HepG2 (cell line): ENCODE results near the gene ARPC5. TPM values are rescaled to one million over a fixed set of nuclear protein-coding genes. Genes with fewer than 3 reads are reported as not detected.

Source experiments
- ATAC-seq: fragments of 200-7000 bp; cut with Tn5 transposase; 3 replicates; pipeline ENCODE4 v1.9.1; 2020; ENCODE audit warnings: mild to moderate bottlenecking, moderate library complexity
- BruUV-seq: library from RNA; stranded (reverse); fragments of 400-500 nt; replicated peaks from 2 replicates; lab custom pipeline; 2021; lab: Mats Ljungman, UMichigan
- CTCF ChIA-PET: fragments of 300-600 bp; formaldehyde crosslinking; extraction: SDS; loops from one replicate; lab custom pipeline; 2021; ENCODE audit warnings: low total read pairs, inconsistent platforms, low intra/inter-chr PET ratio; lab: Yijun Ruan, JAX
- POLR2A ChIA-PET: fragments of 350-600 bp; sonication (Branson Sonifier 250); formaldehyde crosslinking; loops from one replicate; lab custom pipeline; 2020; ENCODE audit warnings: antibody characterized with exemption, inconsistent platforms; lab: Yijun Ruan, JAX
- DNase-seq: peaks from one replicate; pipeline ENCODE4 v3.0.0-alpha.2; 2015; ENCODE audit warnings: low spot score
- FAIRE-seq: peaks from 3 replicates; lab custom pipeline; 2011; peaks lifted over from hg19 to GRCh38; lab: Jason Lieb, UNC
- H2AFZ ChIP-seq: one replicate; pipeline ENCODE4 v1.6.1; 2011; ENCODE audit warnings: low read length, inconsistent platforms
- H3K27ac ChIP-seq: fragments of 300-600 bp; 3 replicates; pipeline ENCODE4 v1.8.0; 2011; ENCODE audit warnings: mixed run types, mild to moderate bottlenecking, mixed read lengths, low read length, inconsistent platforms; ENCODE audit not compliant: insufficient read depth; ENCODE audit errors: extremely low read length
- H3K27me3 ChIP-seq, 2 experiments: fragments of 200-600 bp in 1 of 2; 2 replicates in 1 of 2; 3 replicates in 1 of 2; pipeline versions ENCODE4 v1.6.0 to v1.8.0; 2011; ENCODE audit warnings: low read length in 2 of 2, mild to moderate bottlenecking in 2 of 2, moderate library complexity in 2 of 2, inconsistent platforms in 1 of 2; ENCODE audit not compliant: insufficient read depth in 2 of 2, control insufficient read depth in 1 of 2
- H3K36me3 ChIP-seq, 2 experiments: fragments of 200-600 bp in 1 of 2; replicated peaks in 1 of 2; 2 replicates in 1 of 2; 3 replicates in 1 of 2; pipeline versions ENCODE4 v1.5.1 to v1.8.0; 2011; ENCODE audit warnings: low read length in 2 of 2, inconsistent platforms in 1 of 2; ENCODE audit not compliant: insufficient read depth in 2 of 2, control insufficient read depth in 1 of 2
- H3K4me1 ChIP-seq: 2 replicates; pipeline ENCODE4 v1.5.1; 2012; ENCODE audit warnings: low read length, inconsistent platforms; ENCODE audit not compliant: insufficient read depth
- H3K4me2 ChIP-seq: 2 replicates; pipeline ENCODE4 v1.6.0; 2011; ENCODE audit warnings: low read depth, low read length, inconsistent platforms
- H3K4me3 ChIP-seq, 3 experiments: fragments of 200-600 bp in 1 of 3; sonication (generic), shearing (Covaris generic) in 1 of 3; replicated peaks in 1 of 3; 2 replicates each; pipeline ENCODE4 v1.5.1; 2011 to 2016; ENCODE audit warnings: low read length in 3 of 3, inconsistent platforms in 2 of 3, low read depth in 2 of 3, mild to moderate bottlenecking in 2 of 3, control low read depth in 1 of 3, mixed read lengths in 1 of 3; ENCODE audit not compliant: insufficient read depth in 1 of 3
- H3K79me2 ChIP-seq: one replicate; pipeline ENCODE4 v1.6.1; 2011; ENCODE audit warnings: low read length, inconsistent platforms; ENCODE audit not compliant: insufficient read depth
- H3K9ac ChIP-seq: 2 replicates; pipeline ENCODE4 v1.6.0; 2011; ENCODE audit warnings: mild to moderate bottlenecking, low read depth, low read length, inconsistent platforms; ENCODE audit not compliant: insufficient read depth
- H3K9me3 ChIP-seq: 2 replicates; pipeline ENCODE4 v1.5.1; 2012; ENCODE audit warnings: mild to moderate bottlenecking, low read length
- H4K20me1 ChIP-seq: 2 replicates; pipeline ENCODE4 v1.6.0; 2011; ENCODE audit warnings: inconsistent platforms, mild to moderate bottlenecking, low read length, moderate library complexity; ENCODE audit not compliant: insufficient read depth
- CTCF ChIP-seq: sonication (generic); formaldehyde crosslinking; IDR thresholded peaks from 2 replicates; pipeline ENCODE4 v1.5.0; 2020; ENCODE audit warnings: mild to moderate bottlenecking, missing genetic modification reagents, moderate library complexity
- ESRRA ChIP-seq: sonication (generic); formaldehyde crosslinking; IDR thresholded peaks from 2 replicates; pipeline ENCODE4 v1.5.1; 2020; ENCODE audit warnings: mild to moderate bottlenecking, low read depth, missing genetic modification reagents
- HDAC1 ChIP-seq: sonication (generic); formaldehyde crosslinking; IDR thresholded peaks from 2 replicates; pipeline ENCODE4 v1.5.1; 2020; ENCODE audit warnings: mild to moderate bottlenecking, missing genetic modification reagents
- HMGA1 ChIP-seq: sonication (generic); formaldehyde crosslinking; conservative IDR thresholded peaks from 2 replicates; pipeline ENCODE4 v1.4.0; 2020; ENCODE audit warnings: missing genetic modification reagents
- KDM4B ChIP-seq: sonication (generic); formaldehyde crosslinking; IDR thresholded peaks from 2 replicates; pipeline ENCODE4 v1.4.0; 2020; ENCODE audit warnings: missing genetic modification reagents
- LRRFIP1 ChIP-seq: sonication (generic); formaldehyde crosslinking; conservative IDR thresholded peaks from 2 replicates; pipeline ENCODE4 v1.4.0; 2020; ENCODE audit warnings: missing genetic modification reagents
- NR2F2 ChIP-seq: IDR thresholded peaks from 2 replicates; pipeline ENCODE4 v1.6.1; 2012; ENCODE audit warnings: low read depth, inconsistent platforms, borderline replicate concordance
- POLR2G ChIP-seq: fragments of 200-400 bp; formaldehyde crosslinking; IDR thresholded peaks from 2 replicates; pipeline ENCODE4 v1.6.1; 2018; ENCODE audit warnings: mild to moderate bottlenecking, low read depth, low read length, moderate library complexity
- PRDM10 ChIP-seq: sonication (generic); formaldehyde crosslinking; IDR thresholded peaks from 2 replicates; pipeline ENCODE4 v1.4.0; 2020; ENCODE audit warnings: low read depth, missing genetic modification reagents
- RXRB ChIP-seq: IDR thresholded peaks from 2 replicates; pipeline ENCODE4 v1.6.1; 2016; ENCODE audit warnings: borderline replicate concordance, missing genetic modification reagents, missing compliant biosample characterization
- STAG1 ChIP-seq: sonication (generic); formaldehyde crosslinking; IDR thresholded peaks from 2 replicates; pipeline ENCODE4 v1.4.0; 2020; ENCODE audit warnings: missing genetic modification reagents
- ZBTB3 ChIP-seq: sonication (generic); formaldehyde crosslinking; IDR thresholded peaks from 2 replicates; pipeline ENCODE4 v1.4.0; 2020; ENCODE audit warnings: low read depth, mild to moderate bottlenecking, moderate library complexity, missing genetic modification reagents, borderline replicate concordance
- ZFP90 ChIP-seq: sonication (generic); formaldehyde crosslinking; IDR thresholded peaks from 2 replicates; pipeline ENCODE4 v1.8.0; 2022; ENCODE audit warnings: missing genetic modification reagents, mild to moderate bottlenecking, inconsistent platforms, borderline replicate concordance
- ZNF207 ChIP-seq: fragments of 450-650 bp; IDR thresholded peaks from 2 replicates; pipeline ENCODE4 v1.6.1; 2016; ENCODE audit warnings: antibody characterized with exemption, borderline replicate concordance
- ZNF530 ChIP-seq: sonication (generic); formaldehyde crosslinking; IDR thresholded peaks from 2 replicates; pipeline ENCODE4 v1.5.0; 2020; ENCODE audit warnings: low read depth, mild to moderate bottlenecking, missing genetic modification reagents
- ZNF619 ChIP-seq: sonication (generic); formaldehyde crosslinking; IDR thresholded peaks from 2 replicates; pipeline ENCODE4 v1.4.0; 2020; ENCODE audit warnings: mild to moderate bottlenecking, missing genetic modification reagents
- ZNF776 ChIP-seq: sonication (generic); formaldehyde crosslinking; IDR thresholded peaks from 2 replicates; pipeline ENCODE4 v1.4.0; 2020; ENCODE audit warnings: mild to moderate bottlenecking, missing genetic modification reagents
- ZNF788 ChIP-seq: sonication (generic); formaldehyde crosslinking; IDR thresholded peaks from 2 replicates; pipeline ENCODE4 v1.5.0; 2020; ENCODE audit warnings: mild to moderate bottlenecking, missing genetic modification reagents, borderline replicate concordance
- WGBS: methylation state at CpG from one replicate; pipeline ENCODE4 v1.1.6; 2017; ENCODE audit warnings: low lambda C conversion rate; 5-methylcytosine and 5-hydroxymethylcytosine counted together
- in situ Hi-C: cut with HindIII; loops from 2 replicates; pipeline ENCODE4 v1.10.0; 2017; ENCODE audit warnings: low pct_unique_long_range_greater_than_20kb; ENCODE audit not compliant: extremely low pct_ligation_motif_present
- intact Hi-C: fragments of 100-400 bp; cut with micrococcal nuclease; formaldehyde crosslinking; loops from one replicate; pipeline ENCODE4 v1.10.0; 2022; ENCODE audit not compliant: unreplicated experiment
- polyA plus RNA-seq, 8 experiments: library from polyadenylated mRNA; depleted of rRNA in 3 of 8; stranded (reverse) in 7 of 8; unstranded in 1 of 8; fragments of >200 nt; fragmentation: Illumina TruSeq in 4 of 8; extraction: Trizol in 4 of 8; gene quantifications; 2 replicates each; pipeline versions ENCODE4 v1.2.1 to v1.2.3, GENCODE V29; 2011 to 2016; ENCODE audit warnings: low read depth in 4 of 8, missing spikeins in 1 of 8, mixed read lengths in 1 of 8; ENCODE audit not compliant: insufficient read depth in 1 of 8
- total RNA-seq, 5 experiments: library from RNA; depleted of rRNA; stranded (reverse); fragments of >200 nt; fragmentation: Illumina TruSeq; extraction: Trizol; gene quantifications; 2 replicates each; pipeline ENCODE4 v1.2.3, GENCODE V29; 2016; ENCODE audit warnings: low read depth in 1 of 5

ARPC5 gene
- total and polyA plus RNA-seq, 2 of the 13 experiments (the other 11 are each of a cell fraction or from before 2014, with no cell fraction given), result 48.4 to 106 TPM

GRCh38 chr1:183609313-183609712, 26.3 kb downstream of the ARPC5 start:
- H3K9me3 ChIP-seq, result no peaks in the 10 kb centered on the region
- H3K27ac ChIP-seq, result no peak overlapping the region
- H3K9ac ChIP-seq, result no peak overlapping the region
- no peaks in the 10 kb centered on the region for H4K20me1 ChIP-seq
- ATAC-seq (peak; percentile 89), DNase-seq (peak; percentile 43), FAIRE-seq (peak; percentile 12)
- H2AFZ ChIP-seq, result no peak overlapping the region
- BruUV-seq, result no TSS peak
- H3K27me3 ChIP-seq, result no peaks in the 10 kb centered on the region
- in situ Hi-C loops, result no loop called here
- H3K4me2 ChIP-seq, result no peak overlapping the region
- POLR2A ChIA-PET, result interaction anchor here (1.2 kb wide), 1 partner anchor 13 kb away, joined by 4 read pairs; no protein-coding TSS in a partner anchor
- no peak overlapping the region for H3K4me3 ChIP-seq
- H3K36me3 ChIP-seq, result no peaks in the 10 kb centered on the region
- CTCF ChIA-PET, result interaction anchor here (1.0 to 1.2 kb wide), 2 partner anchors 14 to 306 kb away, joined by 3 to 4 read pairs; no protein-coding TSS in a partner anchor
- peaks cover 10% of the 10 kb centered on the region; the same call in 1 of the 2 replicates for H3K4me1 ChIP-seq
- 33% methylated on average over 5 of the region's 5 CpGs for WGBS
- no peaks in the 10 kb centered on the region for H3K79me2 ChIP-seq
- intact Hi-C loops, result loop anchor here (1.0 kb wide), 1 partner anchor 76 kb away; no protein-coding TSS in a partner anchor
- TF ChIP-seq ZNF530, result no peak
- no peak for TF ChIP-seq NR2F2
- no peak for TF ChIP-seq ZBTB3 (CRISPR knock-in tag)
- no peak for TF ChIP-seq RXRB (CRISPR knock-in tag)
- TF ChIP-seq HMGA1 (CRISPR knock-in tag), result no peak
- TF ChIP-seq LRRFIP1 (CRISPR knock-in tag), result no peak
- TF ChIP-seq ZNF619, result no peak
- TF ChIP-seq HDAC1 (CRISPR knock-in tag), result no peak
- TF ChIP-seq KDM4B (CRISPR knock-in tag), result no peak
- TF ChIP-seq ZFP90 (CRISPR knock-in tag), result peak; percentile 47; the same call in 1 of the 2 replicates
- TF ChIP-seq ZNF207, result no peak
- no peak for TF ChIP-seq PRDM10 (CRISPR knock-in tag)
- no peak for TF ChIP-seq POLR2G
- TF ChIP-seq CTCF (CRISPR knock-in tag), result peak; percentile 61
- TF ChIP-seq ESRRA, result no peak
- no peak for TF ChIP-seq ZNF788 (CRISPR knock-in tag)
- TF ChIP-seq STAG1 (CRISPR knock-in tag), result peak; percentile 52
- no peak for TF ChIP-seq ZNF776
